ENCODE results near the gene VSTM4.

Gene VSTM4

GRCh38 chr10:49009199-49009979 lies 105.9 kb downstream of the VSTM4 start:
- ATAC-seq (ENCODE audit: low read depth) (no peak), DNase-seq (ENCODE audit: low spot score) (no peak)
- Histone ChIP-seq H3K27me3 (ENCODE audit: insufficient read depth, poor library complexity, severe bottlenecking) (peaks cover 4% of the 10 kb centered on the region), H3K27ac (ENCODE audit: poor library complexity, severe bottlenecking) (no peak overlapping the region), H3K4me1 (ENCODE audit: insufficient read depth, poor library complexity, severe bottlenecking) (no peaks in the 10 kb centered on the region), H3K36me3 (ENCODE audit: low read depth) (no peaks in the 10 kb centered on the region), H3K9me3 (ENCODE audit: severe bottlenecking) (no peaks in the 10 kb centered on the region), H3K4me3 (ENCODE audit: severe bottlenecking) (no peak overlapping the region)
- TF ChIP-seq, protein P1, sequence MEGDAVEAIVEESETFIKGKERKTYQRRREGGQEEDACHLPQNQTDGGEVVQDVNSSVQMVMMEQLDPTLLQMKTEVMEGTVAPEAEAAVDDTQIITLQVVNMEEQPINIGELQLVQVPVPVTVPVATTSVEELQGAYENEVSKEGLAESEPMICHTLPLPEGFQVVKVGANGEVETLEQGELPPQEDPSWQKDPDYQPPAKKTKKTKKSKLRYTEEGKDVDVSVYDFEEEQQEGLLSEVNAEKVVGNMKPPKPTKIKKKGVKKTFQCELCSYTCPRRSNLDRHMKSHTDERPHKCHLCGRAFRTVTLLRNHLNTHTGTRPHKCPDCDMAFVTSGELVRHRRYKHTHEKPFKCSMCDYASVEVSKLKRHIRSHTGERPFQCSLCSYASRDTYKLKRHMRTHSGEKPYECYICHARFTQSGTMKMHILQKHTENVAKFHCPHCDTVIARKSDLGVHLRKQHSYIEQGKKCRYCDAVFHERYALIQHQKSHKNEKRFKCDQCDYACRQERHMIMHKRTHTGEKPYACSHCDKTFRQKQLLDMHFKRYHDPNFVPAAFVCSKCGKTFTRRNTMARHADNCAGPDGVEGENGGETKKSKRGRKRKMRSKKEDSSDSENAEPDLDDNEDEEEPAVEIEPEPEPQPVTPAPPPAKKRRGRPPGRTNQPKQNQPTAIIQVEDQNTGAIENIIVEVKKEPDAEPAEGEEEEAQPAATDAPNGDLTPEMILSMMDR (IDR thresholded peaks at IDR 0.05; ENCODE audit: poor library complexity, severe bottlenecking), result no peak

GRCh38 chr10:49008505-49009198 lies 106.7 kb downstream of the VSTM4 start:
- H3K27me3 ChIP-seq (ENCODE audit: insufficient read depth, poor library complexity, severe bottlenecking), result no peaks in the 10 kb centered on the region
- H3K9me3 ChIP-seq (ENCODE audit: severe bottlenecking), result no peaks in the 10 kb centered on the region
- H3K4me3 ChIP-seq (ENCODE audit: severe bottlenecking), result no peak overlapping the region
- TF ChIP-seq, protein P1 (IDR thresholded peaks at IDR 0.05; ENCODE audit: poor library complexity, severe bottlenecking), result no peak
- no peak for ATAC-seq (ENCODE audit: low read depth)
- no peak for DNase-seq (ENCODE audit: low spot score)
- H3K27ac ChIP-seq (ENCODE audit: poor library complexity, severe bottlenecking), result no peak overlapping the region
- H3K4me1 ChIP-seq (ENCODE audit: insufficient read depth, poor library complexity, severe bottlenecking), result no peaks in the 10 kb centered on the region
- no peaks in the 10 kb centered on the region for H3K36me3 ChIP-seq (ENCODE audit: low read depth)

GRCh38 chr10:49008091-49008490 lies 107.2 kb downstream of the VSTM4 start:
- DNase-seq (ENCODE audit: low spot score), result no peak
- no peak overlapping the region for H3K4me3 ChIP-seq (ENCODE audit: severe bottlenecking)
- H3K4me1 ChIP-seq (ENCODE audit: insufficient read depth, poor library complexity, severe bottlenecking), result no peaks in the 10 kb centered on the region
- no peak overlapping the region for H3K27ac ChIP-seq (ENCODE audit: poor library complexity, severe bottlenecking)
- no peaks in the 10 kb centered on the region for H3K27me3 ChIP-seq (ENCODE audit: insufficient read depth, poor library complexity, severe bottlenecking)
- no peaks in the 10 kb centered on the region for H3K9me3 ChIP-seq (ENCODE audit: severe bottlenecking)
- TF ChIP-seq, protein P1 (IDR thresholded peaks at IDR 0.05; ENCODE audit: poor library complexity, severe bottlenecking), result no peak
- ATAC-seq (ENCODE audit: low read depth), result no peak
- H3K36me3 ChIP-seq (ENCODE audit: low read depth), result no peaks in the 10 kb centered on the region

GRCh38 chr10:49007129-49007528 lies 108.2 kb downstream of the VSTM4 start:
- Histone ChIP-seq H3K27ac (ENCODE audit: poor library complexity, severe bottlenecking) (no peak overlapping the region), H3K4me3 (ENCODE audit: severe bottlenecking) (no peak overlapping the region), H3K27me3 (ENCODE audit: insufficient read depth, poor library complexity, severe bottlenecking) (no peaks in the 10 kb centered on the region), H3K4me1 (ENCODE audit: insufficient read depth, poor library complexity, severe bottlenecking) (no peaks in the 10 kb centered on the region), H3K9me3 (ENCODE audit: severe bottlenecking) (no peaks in the 10 kb centered on the region), H3K36me3 (ENCODE audit: low read depth) (no peaks in the 10 kb centered on the region)
- TF ChIP-seq, protein P1 (IDR thresholded peaks at IDR 0.05; ENCODE audit: poor library complexity, severe bottlenecking), result no peak
- DNase-seq (ENCODE audit: low spot score), result no peak
- ATAC-seq (ENCODE audit: low read depth), result no peak

DNA sequence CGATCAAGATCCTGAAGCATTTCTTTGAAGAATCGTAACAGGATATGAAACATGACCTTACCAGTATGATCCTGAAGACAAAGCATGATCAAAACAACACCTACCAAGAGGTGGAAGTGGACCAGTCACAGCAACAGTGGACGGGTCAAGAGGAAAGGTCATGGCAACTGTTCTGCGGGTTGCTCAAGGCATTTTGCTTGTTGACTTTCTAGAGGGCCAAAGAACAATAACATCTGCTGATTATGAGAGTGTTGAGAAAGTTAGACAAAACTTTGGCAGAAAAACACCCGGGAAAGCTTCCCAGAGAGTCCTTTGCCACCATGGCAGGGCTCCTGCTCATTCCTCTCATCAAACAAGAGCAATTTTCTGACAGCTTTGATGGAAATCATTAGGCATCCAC lies 110.1 kb downstream of the VSTM4 start:
- Histone ChIP-seq H3K27me3 (ENCODE audit: insufficient read depth, poor library complexity, severe bottlenecking) (no peaks in the 10 kb centered on the region), H3K27ac (ENCODE audit: poor library complexity, severe bottlenecking) (no peak overlapping the region), H3K4me1 (ENCODE audit: insufficient read depth, poor library complexity, severe bottlenecking) (no peaks in the 10 kb centered on the region), H3K4me3 (ENCODE audit: severe bottlenecking) (no peak overlapping the region), H3K36me3 (ENCODE audit: low read depth) (no peaks in the 10 kb centered on the region), H3K9me3 (ENCODE audit: severe bottlenecking) (no peaks in the 10 kb centered on the region)
- ATAC-seq (ENCODE audit: low read depth) (no peak), DNase-seq (ENCODE audit: low spot score) (no peak)
- TF ChIP-seq, protein P1 (IDR thresholded peaks at IDR 0.05; ENCODE audit: poor library complexity, severe bottlenecking), result no peak
